Smooth muscle cell (in vitro differentiated cells): ENCODE measurements around the gene ZNF680. TPM values are rescaled to one million over a fixed set of nuclear protein-coding genes. Genes with fewer than 3 reads are reported as not detected.

Experiments used
- DNase-seq: peaks from one replicate; lab custom pipeline; 2025; ENCODE audit not compliant: unreplicated experiment; lab: John Stamatoyannopoulos, UW
- H2AFZ ChIP-seq: fragments of 200-600 bp; sonication (generic); 2 replicates; pipeline ENCODE4 v1.6.0; 2016; ENCODE audit warnings: antibody characterized with exemption, low read depth, mild to moderate bottlenecking
- H3F3A ChIP-seq: fragments of 200-600 bp; sonication (generic); 2 replicates; pipeline ENCODE4 v1.6.0; 2017; ENCODE audit warnings: antibody characterized with exemption, low read depth
- H3K27ac ChIP-seq: fragments of 200-600 bp; sonication (generic); 2 replicates; pipeline ENCODE4 v1.5.1; 2016; ENCODE audit warnings: low read depth, mild to moderate bottlenecking
- H3K27me3 ChIP-seq: fragments of 200-600 bp; sonication (generic); 2 replicates; pipeline ENCODE4 v1.6.1; 2016; ENCODE audit warnings: low read depth, mild to moderate bottlenecking
- H3K36me3 ChIP-seq: fragments of 200-600 bp; sonication (generic); 2 replicates; pipeline ENCODE4 v1.5.1; 2016; ENCODE audit warnings: low read depth
- H3K4me1 ChIP-seq: fragments of 200-600 bp; sonication (generic); 2 replicates; pipeline ENCODE4 v1.5.1; 2016; ENCODE audit warnings: low read depth
- H3K4me2 ChIP-seq: fragments of 200-600 bp; sonication (generic); 2 replicates; pipeline ENCODE4 v1.6.0; 2016; ENCODE audit warnings: mild to moderate bottlenecking
- H3K4me3 ChIP-seq: fragments of 200-600 bp; sonication (generic); 2 replicates; pipeline ENCODE4 v1.5.1; 2016; ENCODE audit warnings: mild to moderate bottlenecking
- H3K79me2 ChIP-seq: fragments of 200-600 bp; sonication (generic); 2 replicates; pipeline ENCODE4 v1.6.0; 2016; ENCODE audit warnings: low read depth, mild to moderate bottlenecking
- H3K9ac ChIP-seq: fragments of 200-600 bp; sonication (generic); 2 replicates; pipeline ENCODE4 v1.6.0; 2016; ENCODE audit warnings: low read depth
- H3K9me3 ChIP-seq: fragments of 200-600 bp; sonication (generic); replicated peaks from 2 replicates; pipeline ENCODE4 v1.5.1; 2016; ENCODE audit warnings: low read depth
- H4K20me1 ChIP-seq: fragments of 200-600 bp; sonication (generic); 2 replicates; pipeline ENCODE4 v1.6.0; 2016; ENCODE audit warnings: low read depth
- WGBS: methylation state at CpG from one replicate; pipeline ENCODE4 v1.1.7; 2016; ENCODE audit warnings: low lambda C conversion rate; 5-methylcytosine and 5-hydroxymethylcytosine counted together
- polyA plus RNA-seq: library from polyadenylated mRNA; unstranded; fragments of >200 nt; fragmentation: Nextera tagmentation; extraction: Ambion mirVana; gene quantifications from 2 replicates; pipeline ENCODE4 v1.2.1, GENCODE V29; 2016
- total RNA-seq: library from RNA; depleted of rRNA; stranded (reverse); fragments of >200 nt; gene quantifications from 2 replicates; pipeline ENCODE4 v1.2.3, GENCODE V29; 2014
- TF ChIP-seq, protein P1 (sequence below): fragments of 200-600 bp; sonication (generic); IDR thresholded peaks from 2 replicates; pipeline ENCODE4 v1.5.1; 2017; ENCODE audit warnings: borderline replicate concordance, mild to moderate bottlenecking, antibody characterized with exemption; ENCODE audit not compliant: insufficient read depth, poor library complexity, severe bottlenecking

Gene ZNF680
- total and polyA plus RNA-seq, 2 experiments from 2014 or later = not detected

DNA sequence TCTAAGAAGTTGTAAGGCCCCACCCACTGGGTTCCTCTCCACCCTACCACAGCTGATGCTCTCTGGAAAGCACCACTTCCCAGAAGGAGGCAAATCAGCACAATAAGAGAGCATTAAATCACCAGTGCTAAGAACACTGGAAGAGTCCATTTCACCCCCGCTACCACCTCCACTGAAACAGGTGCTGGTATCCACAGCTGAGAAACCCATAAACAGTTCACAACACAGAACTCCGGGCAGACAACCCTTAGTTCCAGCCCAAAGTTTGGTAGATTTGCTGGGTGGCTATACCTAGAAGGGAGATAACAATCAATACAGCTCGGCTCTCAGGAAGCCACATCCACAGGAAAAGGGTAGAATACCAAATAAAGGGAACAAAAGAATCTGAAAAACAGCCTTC is 34.1 kb downstream of the ZNF680 start:
- Histone ChIP-seq H3K4me2 (no peak overlapping the region), H3K27ac (no peak overlapping the region), H3K79me2 (no peaks in the 10 kb centered on the region), H2AFZ (no peak overlapping the region), H3K36me3 (no peaks in the 10 kb centered on the region), H4K20me1 (no peaks in the 10 kb centered on the region), H3K9ac (no peak overlapping the region), H3K4me3 (no peak overlapping the region), H3F3A (no peaks in the 10 kb centered on the region), H3K4me1 (no peaks in the 10 kb centered on the region), H3K27me3 (no peaks in the 10 kb centered on the region), H3K9me3 (peaks cover 15% of the 10 kb centered on the region)
- WGBS = 77% methylated on average over 3 of the region's 3 CpGs
- no peak for DNase-seq
- TF ChIP-seq, protein P1, sequence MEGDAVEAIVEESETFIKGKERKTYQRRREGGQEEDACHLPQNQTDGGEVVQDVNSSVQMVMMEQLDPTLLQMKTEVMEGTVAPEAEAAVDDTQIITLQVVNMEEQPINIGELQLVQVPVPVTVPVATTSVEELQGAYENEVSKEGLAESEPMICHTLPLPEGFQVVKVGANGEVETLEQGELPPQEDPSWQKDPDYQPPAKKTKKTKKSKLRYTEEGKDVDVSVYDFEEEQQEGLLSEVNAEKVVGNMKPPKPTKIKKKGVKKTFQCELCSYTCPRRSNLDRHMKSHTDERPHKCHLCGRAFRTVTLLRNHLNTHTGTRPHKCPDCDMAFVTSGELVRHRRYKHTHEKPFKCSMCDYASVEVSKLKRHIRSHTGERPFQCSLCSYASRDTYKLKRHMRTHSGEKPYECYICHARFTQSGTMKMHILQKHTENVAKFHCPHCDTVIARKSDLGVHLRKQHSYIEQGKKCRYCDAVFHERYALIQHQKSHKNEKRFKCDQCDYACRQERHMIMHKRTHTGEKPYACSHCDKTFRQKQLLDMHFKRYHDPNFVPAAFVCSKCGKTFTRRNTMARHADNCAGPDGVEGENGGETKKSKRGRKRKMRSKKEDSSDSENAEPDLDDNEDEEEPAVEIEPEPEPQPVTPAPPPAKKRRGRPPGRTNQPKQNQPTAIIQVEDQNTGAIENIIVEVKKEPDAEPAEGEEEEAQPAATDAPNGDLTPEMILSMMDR = no peak

DNA sequence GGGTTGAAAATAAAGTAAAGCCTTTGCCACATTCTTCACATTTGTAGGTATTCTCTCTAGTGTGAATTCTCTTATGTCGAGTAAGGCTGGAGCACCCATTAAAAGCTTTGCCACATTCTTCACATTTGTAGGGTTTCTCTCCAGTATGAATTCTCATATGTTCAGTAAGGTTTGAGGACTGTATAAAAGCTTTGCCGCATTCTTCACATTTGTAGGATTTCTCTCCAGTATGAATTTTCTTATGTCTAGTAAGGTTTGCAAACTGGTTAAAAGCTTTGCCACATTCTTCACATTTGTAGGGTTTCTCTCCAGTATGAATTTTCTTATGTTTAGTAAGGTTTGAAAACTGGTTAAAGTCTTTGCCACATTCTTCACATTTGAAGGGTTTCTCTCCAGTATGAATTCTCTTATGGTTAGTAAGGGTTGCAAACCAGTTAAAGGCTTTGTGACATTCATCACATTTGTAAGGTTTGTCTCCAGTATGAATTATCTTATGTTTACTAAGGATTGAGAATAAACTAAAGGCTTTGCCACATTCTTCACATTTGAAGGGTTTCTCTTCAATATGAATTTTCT is 41.4 kb downstream of the ZNF680 start:
- TF ChIP-seq, protein P1 = no peak
- no peaks in the 10 kb centered on the region for H3K4me1 ChIP-seq
- H3K36me3 ChIP-seq = no peaks in the 10 kb centered on the region
- no peaks in the 10 kb centered on the region for H3K27me3 ChIP-seq
- no peak overlapping the region for H3K9ac ChIP-seq
- no peaks in the 10 kb centered on the region for H4K20me1 ChIP-seq
- H3K9me3 ChIP-seq = peaks cover 18% of the 10 kb centered on the region
- no peaks in the 10 kb centered on the region for H3K79me2 ChIP-seq
- H3K4me2 ChIP-seq = no peak overlapping the region
- H3K4me3 ChIP-seq = no peak overlapping the region
- no peaks in the 10 kb centered on the region for H3F3A ChIP-seq
- no peak for DNase-seq
- no peak overlapping the region for H3K27ac ChIP-seq
- H2AFZ ChIP-seq = no peak overlapping the region
- WGBS = 74% methylated on average over 2 of the region's 2 CpGs

DNA sequence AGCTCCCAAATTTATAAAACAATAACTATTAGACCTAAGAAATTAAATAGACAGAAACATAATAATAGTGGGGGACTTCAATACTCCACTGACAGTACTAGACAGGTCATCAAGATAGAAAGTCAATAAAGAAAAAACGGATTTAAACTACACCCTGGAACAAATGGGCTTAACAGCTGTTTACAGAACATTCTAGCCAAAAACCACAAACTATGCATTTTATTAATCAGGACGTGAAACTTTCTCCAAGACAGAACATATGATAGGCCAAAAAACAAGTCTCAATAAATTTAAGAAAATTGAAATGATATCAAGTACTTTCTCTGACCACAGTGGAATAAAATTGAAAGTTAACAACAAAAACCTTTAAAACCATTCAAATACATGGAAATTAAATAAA is 46.4 kb downstream of the ZNF680 start:
- no peak overlapping the region for H3K4me2 ChIP-seq

More for the DNA sequence above, 46.4 kb downstream of the ZNF680 start:
- Histone ChIP-seq H3K79me2 (no peaks in the 10 kb centered on the region), H3K27me3 (no peaks in the 10 kb centered on the region), H3F3A (no peaks in the 10 kb centered on the region), H3K27ac (no peak overlapping the region), H3K4me3 (no peak overlapping the region), H3K9ac (no peak overlapping the region), H4K20me1 (no peaks in the 10 kb centered on the region), H2AFZ (no peak overlapping the region), H3K9me3 (peaks cover 17% of the 10 kb centered on the region), H3K4me1 (no peaks in the 10 kb centered on the region), H3K36me3 (no peaks in the 10 kb centered on the region)
- no peak for DNase-seq
- TF ChIP-seq, protein P1 = no peak
- 30% methylated on average over 2 of the region's 2 CpGs for WGBS
